ENCODE data around the gene DLX6.

The DLX6 gene

GRCh38 chr7:96997512-96998032, 7.8 kb upstream of the DLX6 start:
- no peak overlapping the region for H3K4me3 ChIP-seq (ENCODE audit: low read length)
- H3K27me3 ChIP-seq (ENCODE audit: control insufficient read depth, insufficient read depth, low read length): peaks cover 95% of the 10 kb centered on the region

DNA sequence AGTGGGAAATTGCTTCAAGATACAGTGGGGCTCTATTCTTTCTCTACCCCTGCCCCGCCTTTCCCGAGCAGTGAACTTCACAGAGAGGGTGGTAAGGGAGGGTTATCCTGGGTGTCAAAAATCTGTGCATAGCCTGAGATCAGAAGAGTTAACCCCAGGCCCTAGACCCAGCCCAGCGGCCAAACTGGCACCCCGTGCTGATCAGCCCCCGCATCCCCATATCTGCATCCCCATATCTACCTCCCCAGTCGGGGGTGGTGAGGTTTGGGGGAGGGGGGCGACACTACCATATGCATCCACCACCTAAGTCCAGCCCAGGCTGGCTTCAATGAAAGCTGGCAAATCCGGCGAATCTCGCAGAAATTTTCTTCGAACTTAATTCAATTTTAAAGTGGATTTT, 7.0 kb upstream of the DLX6 start:
- Histone ChIP-seq H3K27me3 (ENCODE audit: control insufficient read depth, insufficient read depth, low read length) (peaks cover 95% of the 10 kb centered on the region), H3K4me3 (ENCODE audit: low read length) (no peak overlapping the region)

More at GRCh38 chr7:96997512-96998032, 7.8 kb upstream of the DLX6 start:
- no peaks in the 10 kb centered on the region for H3K4me1 ChIP-seq (ENCODE audit: control insufficient read depth, insufficient read depth, low read length)
- H3K9me3 ChIP-seq (ENCODE audit: control insufficient read depth, low read length): no peaks in the 10 kb centered on the region
- no peaks in the 10 kb centered on the region for H3K36me3 ChIP-seq (ENCODE audit: control insufficient read depth, insufficient read depth, low read length)
- no peak overlapping the region for H3K9ac ChIP-seq (ENCODE audit: low read length)

DNA sequence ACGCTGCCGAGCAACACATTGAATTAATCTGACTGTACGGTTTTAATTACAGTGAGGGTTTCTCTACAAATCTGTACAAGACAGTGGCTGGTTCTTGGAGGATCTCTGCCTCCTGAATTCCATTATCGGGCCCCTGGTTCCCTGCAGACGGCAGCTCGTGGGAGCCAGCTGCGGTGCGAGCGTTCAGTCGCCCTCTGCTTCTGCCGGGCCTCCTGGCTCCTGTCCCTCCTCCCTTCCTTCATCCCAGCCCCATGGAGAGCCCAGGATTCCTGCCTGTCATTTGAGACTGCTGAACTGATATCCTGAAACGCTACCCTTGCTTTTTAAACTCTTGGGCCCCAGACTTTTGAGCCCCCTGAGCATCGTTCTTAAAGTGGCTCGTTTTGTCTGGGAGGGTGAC, 6.6 kb upstream of the DLX6 start:
- H3K27me3 ChIP-seq (ENCODE audit: control insufficient read depth, insufficient read depth, low read length): peaks cover 95% of the 10 kb centered on the region
- no peaks in the 10 kb centered on the region for H3K36me3 ChIP-seq (ENCODE audit: control insufficient read depth, insufficient read depth, low read length)

More for the DNA sequence above, 7.0 kb upstream of the DLX6 start:
- H3K4me1 ChIP-seq (ENCODE audit: control insufficient read depth, insufficient read depth, low read length): no peaks in the 10 kb centered on the region
- H3K36me3 ChIP-seq (ENCODE audit: control insufficient read depth, insufficient read depth, low read length): no peaks in the 10 kb centered on the region
- no peak overlapping the region for H3K9ac ChIP-seq (ENCODE audit: low read length)
- H3K9me3 ChIP-seq (ENCODE audit: control insufficient read depth, low read length): no peaks in the 10 kb centered on the region

GRCh38 chr7:97001221-97001620, 4.1 kb upstream of the DLX6 start:
- no peak overlapping the region for H3K9ac ChIP-seq (ENCODE audit: low read length)
- H3K4me3 ChIP-seq (ENCODE audit: low read length): no peak overlapping the region
- H3K9me3 ChIP-seq (ENCODE audit: control insufficient read depth, low read length): no peaks in the 10 kb centered on the region
- H3K4me1 ChIP-seq (ENCODE audit: control insufficient read depth, insufficient read depth, low read length): peaks cover 6% of the 10 kb centered on the region
- H3K27me3 ChIP-seq (ENCODE audit: control insufficient read depth, insufficient read depth, low read length): peaks cover 93% of the 10 kb centered on the region
- no peaks in the 10 kb centered on the region for H3K36me3 ChIP-seq (ENCODE audit: control insufficient read depth, insufficient read depth, low read length)

More for the DNA sequence above, 6.6 kb upstream of the DLX6 start:
- H3K4me1 ChIP-seq (ENCODE audit: control insufficient read depth, insufficient read depth, low read length): no peaks in the 10 kb centered on the region
- no peak overlapping the region for H3K4me3 ChIP-seq (ENCODE audit: low read length)
- no peak overlapping the region for H3K9ac ChIP-seq (ENCODE audit: low read length)
- no peaks in the 10 kb centered on the region for H3K9me3 ChIP-seq (ENCODE audit: control insufficient read depth, low read length)

GRCh38 chr7:97001656-97002554, 3.4 kb upstream of the DLX6 start:
- H3K9ac ChIP-seq (ENCODE audit: low read length): no peak overlapping the region
- peaks cover 91% of the 10 kb centered on the region for H3K27me3 ChIP-seq (ENCODE audit: control insufficient read depth, insufficient read depth, low read length)
- peaks cover 6% of the 10 kb centered on the region for H3K4me1 ChIP-seq (ENCODE audit: control insufficient read depth, insufficient read depth, low read length)
- H3K36me3 ChIP-seq (ENCODE audit: control insufficient read depth, insufficient read depth, low read length): no peaks in the 10 kb centered on the region
- H3K4me3 ChIP-seq (ENCODE audit: low read length): no peak overlapping the region
- H3K9me3 ChIP-seq (ENCODE audit: control insufficient read depth, low read length): no peaks in the 10 kb centered on the region

DNA sequence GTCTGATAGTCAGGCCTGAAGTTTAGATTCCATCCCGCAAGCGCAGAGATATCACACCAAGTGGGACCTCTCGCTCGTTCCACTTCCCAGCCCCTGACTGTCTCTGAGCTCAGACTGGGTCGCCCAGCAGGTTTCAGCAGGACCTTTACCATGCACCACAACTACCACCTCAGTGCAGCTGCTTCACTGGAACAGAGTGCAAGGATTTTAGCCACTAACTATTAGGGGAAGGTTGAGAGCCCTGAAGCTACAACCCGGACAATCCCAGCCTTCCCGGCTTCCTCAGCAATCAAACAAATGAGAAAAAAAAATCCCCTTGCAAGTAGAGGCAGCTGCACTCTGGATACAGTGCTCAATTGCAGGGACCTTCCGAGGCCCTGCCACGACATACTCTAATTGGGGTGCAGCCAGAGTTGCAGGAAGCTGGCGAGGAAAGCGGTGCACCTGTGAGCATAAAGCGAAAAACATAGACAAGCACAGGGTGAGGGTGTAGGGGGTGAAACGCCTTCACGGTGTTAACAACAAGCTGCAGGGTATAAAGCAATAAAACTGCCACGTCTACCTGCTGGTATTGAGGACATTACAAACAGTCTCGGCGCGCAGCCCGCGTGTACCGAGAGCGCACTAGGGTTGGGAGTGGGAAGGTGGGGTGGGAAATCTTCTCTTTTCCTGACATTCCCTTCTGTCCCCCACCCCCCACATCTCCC, 2.6 kb upstream of the DLX6 start:
- H3K9me3 ChIP-seq (ENCODE audit: control insufficient read depth, low read length): no peaks in the 10 kb centered on the region
- no peak overlapping the region for H3K9ac ChIP-seq (ENCODE audit: low read length)
- H3K4me3 ChIP-seq (ENCODE audit: low read length): no peak overlapping the region
- peaks cover 91% of the 10 kb centered on the region for H3K27me3 ChIP-seq (ENCODE audit: control insufficient read depth, insufficient read depth, low read length)
- peaks cover 6% of the 10 kb centered on the region for H3K4me1 ChIP-seq (ENCODE audit: control insufficient read depth, insufficient read depth, low read length)
- no peaks in the 10 kb centered on the region for H3K36me3 ChIP-seq (ENCODE audit: control insufficient read depth, insufficient read depth, low read length)

DNA sequence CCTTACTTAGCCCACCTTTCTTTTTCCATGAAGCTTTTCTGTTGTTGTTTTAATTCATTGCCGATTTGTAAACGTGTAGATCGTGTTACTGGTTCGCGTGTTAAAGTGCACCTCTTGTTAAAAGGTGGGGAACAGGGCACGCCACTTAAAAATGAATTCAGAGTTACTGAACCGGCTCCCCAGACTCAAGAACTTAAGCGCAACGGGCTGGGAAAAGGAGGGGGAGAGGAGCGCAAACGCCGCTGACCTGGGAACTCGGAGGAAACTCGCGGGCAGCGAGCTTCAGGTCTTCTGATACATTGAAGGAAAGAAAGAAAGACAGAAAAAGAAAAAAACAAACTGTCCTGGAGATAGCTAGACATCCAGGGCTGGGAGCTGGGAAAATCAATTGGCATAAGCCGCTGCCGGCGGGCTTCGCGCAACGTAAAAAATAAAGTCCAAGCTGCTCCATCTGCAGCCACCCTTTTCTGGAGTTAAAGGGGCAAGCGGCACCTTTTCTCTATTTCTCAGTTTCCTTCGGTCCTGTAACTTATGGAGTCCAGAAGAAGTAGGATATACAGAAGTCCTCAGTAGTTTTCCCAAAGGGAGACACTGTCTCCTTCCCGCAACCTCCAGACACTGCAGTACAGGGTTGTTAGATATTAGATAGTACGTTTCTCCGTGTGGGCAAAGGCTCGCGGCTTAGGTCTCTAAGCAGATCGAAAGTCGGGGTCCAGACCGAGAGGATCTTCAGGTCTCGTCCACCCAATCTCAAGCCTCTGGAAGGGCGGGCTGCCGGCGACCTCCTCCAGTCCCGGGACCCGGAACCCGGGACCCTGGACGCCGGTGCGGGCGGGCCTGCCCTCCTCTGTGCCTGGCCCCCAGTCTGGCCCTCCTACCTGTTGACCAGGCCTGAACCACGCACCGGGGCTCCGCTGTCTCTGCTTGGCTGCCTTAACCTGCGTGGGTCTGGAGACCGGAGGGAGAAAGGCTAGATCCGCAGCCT, 1.8 kb upstream of the DLX6 start:
- Histone ChIP-seq H3K27me3 (ENCODE audit: control insufficient read depth, insufficient read depth, low read length) (peaks cover 91% of the 10 kb centered on the region), H3K9ac (ENCODE audit: low read length) (no peak overlapping the region), H3K9me3 (ENCODE audit: control insufficient read depth, low read length) (no peaks in the 10 kb centered on the region), H3K36me3 (ENCODE audit: control insufficient read depth, insufficient read depth, low read length) (no peaks in the 10 kb centered on the region), H3K4me3 (ENCODE audit: low read length) (no peak overlapping the region), H3K4me1 (ENCODE audit: control insufficient read depth, insufficient read depth, low read length) (peaks cover 6% of the 10 kb centered on the region)

- Histone ChIP-seq H3K9me3 (ENCODE audit: control insufficient read depth, low read length) (no peaks in the 10 kb centered on the region), H3K4me3 (ENCODE audit: low read length) (no peak overlapping the region)
These were observed 838 bp upstream of the DLX6 start for GRCh38 chr7:97004247-97005182.

DNA sequence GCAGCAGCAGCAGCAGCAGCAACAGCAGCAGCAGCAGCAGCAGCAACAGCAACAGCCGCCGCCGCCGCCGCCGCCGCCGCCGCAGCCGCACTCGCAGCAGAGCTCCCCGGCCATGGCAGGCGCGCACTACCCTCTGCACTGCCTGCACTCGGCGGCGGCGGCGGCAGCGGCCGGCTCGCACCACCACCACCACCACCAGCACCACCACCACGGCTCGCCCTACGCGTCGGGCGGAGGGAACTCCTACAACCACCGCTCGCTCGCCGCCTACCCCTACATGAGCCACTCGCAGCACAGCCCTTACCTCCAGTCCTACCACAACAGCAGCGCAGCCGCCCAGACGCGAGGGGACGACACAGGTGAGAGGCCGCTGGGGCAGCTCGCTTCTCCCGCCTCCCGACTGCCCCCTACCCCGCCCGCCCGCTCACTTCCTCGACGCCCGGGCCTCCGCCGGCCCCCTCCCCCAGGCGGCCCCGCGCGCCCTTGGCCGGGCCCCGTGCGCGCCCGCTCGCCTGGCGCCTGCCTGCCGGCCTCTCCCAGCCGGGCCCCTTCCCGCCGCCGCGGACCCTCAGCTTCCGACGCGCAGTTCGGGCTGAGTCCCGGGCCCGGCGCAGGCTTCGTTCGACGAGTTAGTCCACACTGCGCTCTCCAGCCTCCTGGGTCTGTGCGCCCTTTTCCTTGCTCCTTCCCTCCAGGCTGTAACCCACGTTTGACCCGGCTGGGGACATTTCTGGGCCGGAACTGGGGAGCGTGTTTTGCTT, 882 bp downstream of the DLX6 start:
- no peak overlapping the region for H3K9ac ChIP-seq (ENCODE audit: low read length)
- H3K4me3 ChIP-seq (ENCODE audit: low read length): no peak overlapping the region
- H3K27me3 ChIP-seq (ENCODE audit: control insufficient read depth, insufficient read depth, low read length): peaks cover 85% of the 10 kb centered on the region
- H3K4me1 ChIP-seq (ENCODE audit: control insufficient read depth, insufficient read depth, low read length): peaks cover 6% of the 10 kb centered on the region
- no peaks in the 10 kb centered on the region for H3K36me3 ChIP-seq (ENCODE audit: control insufficient read depth, insufficient read depth, low read length)
- H3K9me3 ChIP-seq (ENCODE audit: control insufficient read depth, low read length): no peaks in the 10 kb centered on the region

More at GRCh38 chr7:97004247-97005182, 838 bp upstream of the DLX6 start:
- H3K4me1 ChIP-seq (ENCODE audit: control insufficient read depth, insufficient read depth, low read length): peaks cover 6% of the 10 kb centered on the region
- H3K9ac ChIP-seq (ENCODE audit: low read length): no peak overlapping the region
- no peaks in the 10 kb centered on the region for H3K36me3 ChIP-seq (ENCODE audit: control insufficient read depth, insufficient read depth, low read length)
- peaks cover 89% of the 10 kb centered on the region for H3K27me3 ChIP-seq (ENCODE audit: control insufficient read depth, insufficient read depth, low read length)

DNA sequence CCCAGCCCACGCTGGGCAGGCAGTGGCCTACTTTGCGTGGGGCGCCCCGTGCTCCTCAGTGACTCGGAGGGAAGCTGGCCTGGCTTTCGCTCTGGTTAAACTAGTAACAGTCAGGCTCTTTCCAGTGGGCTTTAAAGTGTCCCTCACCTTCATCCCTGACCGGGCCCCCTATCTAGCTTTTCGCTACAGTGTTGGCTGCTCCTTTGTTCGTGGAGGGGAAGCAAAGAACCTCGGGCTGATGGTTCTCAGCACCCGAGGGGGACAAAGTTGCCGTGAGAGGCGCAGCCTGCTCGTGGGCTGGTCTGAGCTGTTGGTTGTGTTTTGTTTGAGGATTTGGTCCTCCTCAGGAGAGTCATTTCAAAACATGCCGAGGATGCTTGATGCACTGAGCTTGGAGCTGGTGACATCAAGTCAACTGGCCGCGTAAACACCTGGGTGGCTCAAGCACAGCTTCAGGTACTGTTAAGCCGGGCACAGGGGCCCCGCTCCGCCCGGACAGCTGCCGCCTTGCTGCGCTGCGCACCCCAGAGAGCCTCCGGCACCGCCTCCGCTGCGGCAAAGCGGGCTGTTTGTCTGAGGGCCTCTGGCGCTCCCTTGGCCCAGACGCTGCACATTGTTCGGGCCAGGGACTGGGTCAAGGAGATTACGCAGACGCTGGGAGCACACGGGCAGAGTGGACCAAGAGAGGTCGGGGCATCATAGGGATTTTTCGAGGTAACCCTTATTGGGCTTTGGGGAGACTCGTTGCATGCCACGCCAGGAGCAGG, 1.6 kb downstream of the DLX6 start:
- peaks cover 85% of the 10 kb centered on the region for H3K27me3 ChIP-seq (ENCODE audit: control insufficient read depth, insufficient read depth, low read length)
- no peaks in the 10 kb centered on the region for H3K9me3 ChIP-seq (ENCODE audit: control insufficient read depth, low read length)
- no peak overlapping the region for H3K4me3 ChIP-seq (ENCODE audit: low read length)
- peaks cover 6% of the 10 kb centered on the region for H3K4me1 ChIP-seq (ENCODE audit: control insufficient read depth, insufficient read depth, low read length)
- no peak overlapping the region for H3K9ac ChIP-seq (ENCODE audit: low read length)
- no peaks in the 10 kb centered on the region for H3K36me3 ChIP-seq (ENCODE audit: control insufficient read depth, insufficient read depth, low read length)

All from mucosa of stomach (tissue), 1 donor.